Right lobe of liver (tissue), 6 donors: Measurements from ENCODE around the gene FOSL2. TPM values are rescaled to one million over a fixed set of nuclear protein-coding genes. Genes with fewer than 3 reads are reported as not detected.

Source experiments
- ATAC-seq, 4 donors: fragments of 200-7000 bp; cut with Tn5 transposase; one replicate each; pipeline ENCODE4 v1.9.1; 2020; ENCODE audit warnings: mild to moderate bottlenecking in 4 of 4, moderate library complexity in 4 of 4
- DNase-seq, 3 donors: peaks; one replicate each; pipeline ENCODE4 v3.0.0-alpha.2; 2020
- H3K27ac ChIP-seq, 3 donors: fragments of 200-600 bp; one replicate each; pipeline ENCODE4 v1.8.0; 2022
- H3K27me3 ChIP-seq, 2 donors: fragments of 200-600 bp; one replicate each; pipeline ENCODE4 v1.8.0; 2022
- H3K36me3 ChIP-seq, 4 donors: fragments of 200-600 bp; sonication (generic) in 1 of 4; one replicate each; pipeline versions ENCODE4 v1.5.1 to v1.8.0; 2017 to 2022; ENCODE audit warnings: control low read depth in 1 of 4
- H3K4me1 ChIP-seq, 4 donors: fragments of 200-600 bp; sonication (generic) in 1 of 4; one replicate each; pipeline versions ENCODE4 v1.5.1 to v1.8.0; 2017 to 2022; ENCODE audit warnings: control low read depth in 1 of 4
- H3K4me3 ChIP-seq, 3 donors: fragments of 200-600 bp; one replicate each; pipeline ENCODE4 v1.8.0; 2022
- H3K9me3 ChIP-seq, 4 donors: fragments of 200-600 bp; sonication (generic) in 1 of 4; one replicate each; pipeline versions ENCODE4 v1.5.1 to v1.8.0; 2017 to 2022; ENCODE audit warnings: control low read depth in 1 of 4
- POLR2A ChIP-seq: fragments of 450-650 bp; IDR thresholded peaks from one replicate; pipeline ENCODE4 v1.6.1; 2017; ENCODE audit warnings: antibody characterized with exemption, mild to moderate bottlenecking
- WGBS: methylation state at CpG from one replicate; pipeline ENCODE4 v1.1.6; 2018; ENCODE audit warnings: low coverage, low lambda C conversion rate; ENCODE audit not compliant: insufficient coverage; ENCODE audit errors: missing lambda C conversion rate; 5-methylcytosine and 5-hydroxymethylcytosine counted together
- intact Hi-C, 2 donors: fragments of 100-400 bp; cut with DNase I; formaldehyde crosslinking; loops; one replicate each; pipeline versions ENCODE4 v1.11.2 to v1.14.1; 2022
- total RNA-seq, 6 experiments: library from RNA; depleted of rRNA in 2 of 6; stranded (reverse); fragments of >200 nt in 2 of 6; fragmentation: NEBNext Ultra II Directional in 3 of 6; extraction: Animal tissue kit (Norgen Biotek cat#: 25700) in 3 of 6; gene quantifications; one replicate each; pipeline versions ENCODE4 v1.1.0 to v1.2.4, GENCODE V29; 2016 to 2023
- TF ChIP-seq, protein P1 (sequence below), 4 donors: fragments of 200-600 bp in 3 of 4; fragments of 450-650 bp in 1 of 4; IDR thresholded peaks; one replicate each; pipeline versions ENCODE4 v1.5.1 to v1.8.0; 2016 to 2022; ENCODE audit warnings: antibody characterized with exemption in 4 of 4, mild to moderate bottlenecking in 2 of 4
- donor health status: DM: no; HTN: yes; CAD: no.
- donor health status: DM: no; HTN: no; CAD: no.
- donor health status: DM: no; HTN: no; CAD: no.
- donor health status: DM: no; HTN: yes; CAD: no.
- donor health status: DM: no; HTN: yes; CAD: no.

The FOSL2 gene
- total RNA-seq, 6 experiments from 2014 or later = 8.1 to 70.7 (median 14.9) TPM

DNA sequence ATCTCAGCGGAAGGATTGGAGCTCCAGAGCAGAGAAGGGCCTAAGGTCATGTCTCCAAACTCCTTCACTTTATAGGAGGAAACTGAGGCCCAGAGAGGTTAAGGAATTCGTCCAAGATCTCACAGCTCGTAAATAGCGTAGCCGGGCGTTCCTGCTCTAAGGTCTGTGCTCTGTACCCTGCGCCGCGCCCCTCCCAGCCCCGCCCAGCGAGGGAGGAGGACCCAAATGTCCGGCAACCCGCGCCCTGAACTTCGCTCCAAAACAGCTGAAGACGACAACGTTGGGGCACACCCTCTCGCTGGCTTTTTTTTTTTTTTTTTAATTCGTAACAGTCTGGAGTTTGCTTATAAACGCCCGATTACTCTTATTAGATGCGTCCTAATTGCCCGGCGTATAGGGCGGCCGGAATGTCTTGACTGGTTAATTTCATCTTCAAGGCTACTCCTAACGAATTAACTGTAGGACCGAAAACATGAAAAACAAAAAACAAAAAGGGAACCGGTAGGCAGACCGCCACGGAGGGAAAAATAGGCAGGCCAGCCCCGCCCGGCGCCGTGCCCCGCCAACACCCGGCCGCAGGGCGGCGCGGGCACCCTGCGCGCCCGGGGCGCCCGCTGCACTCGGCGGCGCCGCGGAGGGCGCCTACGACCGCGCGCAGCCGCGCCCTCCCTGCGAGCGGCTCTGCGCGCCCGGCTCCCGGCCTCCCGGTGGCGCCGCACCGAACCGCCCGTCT is 928 bp upstream of the FOSL2 start:
- Histone ChIP-seq H3K4me3 (peak overlapping the region; percentile 77 to 85 (median 78)), H3K27ac (peak overlapping the region; percentile 99 to 100 (median 99)), H3K36me3 (no peaks in the 10 kb centered on the region), H3K9me3 (no peaks in the 10 kb centered on the region), H3K4me1 (peaks cover 0 to 16% (median 0%) of the 10 kb centered on the region in 4 donors), H3K27me3 (no peaks in the 10 kb centered on the region)
- TF ChIP-seq POLR2A = no peak
- TF ChIP-seq, protein P1, sequence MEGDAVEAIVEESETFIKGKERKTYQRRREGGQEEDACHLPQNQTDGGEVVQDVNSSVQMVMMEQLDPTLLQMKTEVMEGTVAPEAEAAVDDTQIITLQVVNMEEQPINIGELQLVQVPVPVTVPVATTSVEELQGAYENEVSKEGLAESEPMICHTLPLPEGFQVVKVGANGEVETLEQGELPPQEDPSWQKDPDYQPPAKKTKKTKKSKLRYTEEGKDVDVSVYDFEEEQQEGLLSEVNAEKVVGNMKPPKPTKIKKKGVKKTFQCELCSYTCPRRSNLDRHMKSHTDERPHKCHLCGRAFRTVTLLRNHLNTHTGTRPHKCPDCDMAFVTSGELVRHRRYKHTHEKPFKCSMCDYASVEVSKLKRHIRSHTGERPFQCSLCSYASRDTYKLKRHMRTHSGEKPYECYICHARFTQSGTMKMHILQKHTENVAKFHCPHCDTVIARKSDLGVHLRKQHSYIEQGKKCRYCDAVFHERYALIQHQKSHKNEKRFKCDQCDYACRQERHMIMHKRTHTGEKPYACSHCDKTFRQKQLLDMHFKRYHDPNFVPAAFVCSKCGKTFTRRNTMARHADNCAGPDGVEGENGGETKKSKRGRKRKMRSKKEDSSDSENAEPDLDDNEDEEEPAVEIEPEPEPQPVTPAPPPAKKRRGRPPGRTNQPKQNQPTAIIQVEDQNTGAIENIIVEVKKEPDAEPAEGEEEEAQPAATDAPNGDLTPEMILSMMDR (IDR thresholded peaks at IDR 0.05) = peak in 2 of 4 donors; percentile 22 to 38
- DNase-seq = peak; percentile 94 to 95 (median 95)
- intact Hi-C loops = loop anchor here in 1 of 2 donors (5.0 kb wide), 1 partner anchor 49 kb away; no protein-coding TSS in a partner anchor
- WGBS = under 1% methylated on average over 28 of the region's 70 CpGs
- peak; percentile 27 to 57 (median 44) for ATAC-seq

DNA sequence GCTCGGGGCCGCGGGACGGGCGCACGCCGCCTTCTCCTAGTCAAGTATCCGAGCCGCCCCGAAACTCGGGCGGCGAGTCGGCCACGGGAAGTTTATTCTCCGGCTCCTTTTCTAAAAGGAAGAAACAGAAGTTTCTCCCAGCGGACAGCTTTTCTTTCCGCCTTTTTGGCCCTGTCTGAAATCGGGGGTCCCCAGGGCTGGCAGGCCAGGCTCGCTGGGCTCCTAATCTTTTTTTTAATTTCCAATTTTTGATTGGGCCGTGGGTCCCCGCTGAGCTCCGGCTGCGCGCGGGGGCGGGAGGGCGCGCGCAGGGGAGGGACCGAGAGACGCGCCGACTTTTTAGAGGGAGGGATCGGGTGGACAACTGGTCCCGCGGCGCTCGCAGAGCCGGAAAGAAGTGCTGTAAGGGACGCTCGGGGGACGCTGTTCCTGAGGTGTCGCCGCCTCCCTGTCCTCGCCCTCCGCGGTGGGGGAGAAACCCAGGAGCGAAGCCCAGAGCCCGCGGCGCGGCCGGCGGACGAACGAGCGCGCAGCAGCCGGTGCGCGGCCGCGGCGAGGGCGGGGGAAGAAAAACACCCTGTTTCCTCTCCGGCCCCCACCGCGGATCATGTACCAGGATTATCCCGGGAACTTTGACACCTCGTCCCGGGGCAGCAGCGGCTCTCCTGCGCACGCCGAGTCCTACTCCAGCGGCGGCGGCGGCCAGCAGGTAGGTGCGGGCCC is 617 bp downstream of the FOSL2 start:
- Histone ChIP-seq H3K4me3 (peak overlapping the region; percentile 77 to 85 (median 78)), H3K27ac (peak overlapping the region; percentile 99 to 100 (median 99)), H3K27me3 (no peaks in the 10 kb centered on the region), H3K36me3 (no peaks in the 10 kb centered on the region), H3K4me1 (peaks cover 0 to 29% (median 7%) of the 10 kb centered on the region in 4 donors), H3K9me3 (no peaks in the 10 kb centered on the region)
- 1% methylated on average over 12 of the region's 81 CpGs for WGBS
- intact Hi-C loops = loop anchor here in 1 of 2 donors (5.0 kb wide), 1 partner anchor 51 kb away; no protein-coding TSS in a partner anchor
- peak; percentile 8 for TF ChIP-seq POLR2A
- TF ChIP-seq, protein P1 (IDR thresholded peaks at IDR 0.05) = no peak
- ATAC-seq = peak in 3 of 4 donors; percentile 3 to 39 (median 18)
- DNase-seq = peak; percentile 67 to 84 (median 80)

DNA sequence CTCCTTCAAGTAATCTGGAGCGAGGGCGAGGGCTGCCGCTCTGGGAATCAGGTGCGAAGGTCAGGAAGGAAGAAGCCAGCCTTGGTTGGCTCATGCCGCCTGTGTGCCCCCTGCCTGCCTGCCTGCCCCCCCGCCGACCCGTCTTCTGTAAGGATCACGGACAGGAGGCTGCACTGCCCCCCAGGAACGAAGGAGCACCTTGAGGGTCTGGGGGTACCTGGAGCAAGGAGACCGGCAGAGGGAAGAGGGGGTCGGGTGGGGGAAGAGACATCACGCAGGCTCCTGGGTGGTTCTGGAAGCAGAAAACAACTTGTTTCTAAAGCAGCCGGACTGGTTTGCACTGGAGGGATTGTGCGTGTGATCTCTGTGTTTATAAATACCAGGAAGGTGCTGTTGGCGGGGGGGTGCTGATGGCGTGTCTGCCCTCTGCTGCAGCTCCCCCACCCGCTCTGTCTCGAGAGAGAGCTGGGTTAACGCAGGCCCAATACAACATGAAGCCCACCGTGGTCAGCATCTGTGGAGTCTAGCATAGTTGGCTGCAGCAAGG is 1.7 kb downstream of the FOSL2 start:
- Histone ChIP-seq H3K27ac (peak overlapping the region; percentile 99 to 100 (median 99)), H3K36me3 (peaks cover 0 to 1% (median 0%) of the 10 kb centered on the region in 4 donors), H3K4me1 (peaks cover 0 to 31% (median 7%) of the 10 kb centered on the region in 4 donors), H3K9me3 (no peaks in the 10 kb centered on the region), H3K27me3 (no peaks in the 10 kb centered on the region), H3K4me3 (peak overlapping the region; percentile 77 to 85 (median 78))
- intact Hi-C loops = loop anchor here in 1 of 2 donors (5.0 kb wide), 1 partner anchor 52 kb away; no protein-coding TSS in a partner anchor
- TF ChIP-seq, protein P1 (IDR thresholded peaks at IDR 0.05) = no peak
- TF ChIP-seq POLR2A = peak; percentile 16
- DNase-seq = peak in 2 of 3 donors; percentile 62 to 67
- WGBS = 0% methylated on average over 12 of the region's 21 CpGs
- no peak for ATAC-seq

DNA sequence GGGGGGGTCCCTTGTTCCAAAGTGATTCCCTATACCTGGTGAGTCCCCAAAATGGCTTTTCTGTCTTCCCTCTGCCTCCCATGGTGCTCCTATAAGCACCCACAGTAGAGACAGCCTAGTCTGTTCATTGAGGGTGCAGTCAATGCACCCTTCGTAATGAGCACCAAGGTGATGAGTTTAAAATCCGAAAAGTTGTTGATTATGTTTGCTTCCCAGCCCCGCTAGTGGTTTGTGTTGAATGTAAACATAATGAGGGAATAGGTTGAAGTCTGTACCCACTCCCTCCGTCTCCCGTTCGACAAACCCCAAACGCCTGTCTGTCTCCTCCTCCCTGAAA is 2.3 kb downstream of the FOSL2 start:
- H3K4me1 ChIP-seq = peaks cover 0 to 31% (median 7%) of the 10 kb centered on the region in 4 donors
- H3K27me3 ChIP-seq = no peaks in the 10 kb centered on the region
- H3K36me3 ChIP-seq = peaks cover 0 to 1% (median 0%) of the 10 kb centered on the region in 4 donors
- no peak for TF ChIP-seq POLR2A
- TF ChIP-seq, protein P1 (IDR thresholded peaks at IDR 0.05) = no peak
- H3K27ac ChIP-seq = peak overlapping the region; percentile 99 to 100 (median 99)
- WGBS = 5% methylated on average over 7 of the region's 7 CpGs
- intact Hi-C loops = loop anchor here in 1 of 2 donors (5.0 kb wide), 1 partner anchor 53 kb away; no protein-coding TSS in a partner anchor
- ATAC-seq = no peak
- peak overlapping the region; percentile 77 to 85 (median 78) for H3K4me3 ChIP-seq
- no peaks in the 10 kb centered on the region for H3K9me3 ChIP-seq
- no peak for DNase-seq
